ENCODE results near the gene RTN4. TPM values are rescaled to one million over a fixed set of nuclear protein-coding genes. Genes with fewer than 3 reads are reported as not detected.

The RTN4 gene
- total RNA-seq, 2 donors from 2014 or later, result 199 to 280 TPM

DNA sequence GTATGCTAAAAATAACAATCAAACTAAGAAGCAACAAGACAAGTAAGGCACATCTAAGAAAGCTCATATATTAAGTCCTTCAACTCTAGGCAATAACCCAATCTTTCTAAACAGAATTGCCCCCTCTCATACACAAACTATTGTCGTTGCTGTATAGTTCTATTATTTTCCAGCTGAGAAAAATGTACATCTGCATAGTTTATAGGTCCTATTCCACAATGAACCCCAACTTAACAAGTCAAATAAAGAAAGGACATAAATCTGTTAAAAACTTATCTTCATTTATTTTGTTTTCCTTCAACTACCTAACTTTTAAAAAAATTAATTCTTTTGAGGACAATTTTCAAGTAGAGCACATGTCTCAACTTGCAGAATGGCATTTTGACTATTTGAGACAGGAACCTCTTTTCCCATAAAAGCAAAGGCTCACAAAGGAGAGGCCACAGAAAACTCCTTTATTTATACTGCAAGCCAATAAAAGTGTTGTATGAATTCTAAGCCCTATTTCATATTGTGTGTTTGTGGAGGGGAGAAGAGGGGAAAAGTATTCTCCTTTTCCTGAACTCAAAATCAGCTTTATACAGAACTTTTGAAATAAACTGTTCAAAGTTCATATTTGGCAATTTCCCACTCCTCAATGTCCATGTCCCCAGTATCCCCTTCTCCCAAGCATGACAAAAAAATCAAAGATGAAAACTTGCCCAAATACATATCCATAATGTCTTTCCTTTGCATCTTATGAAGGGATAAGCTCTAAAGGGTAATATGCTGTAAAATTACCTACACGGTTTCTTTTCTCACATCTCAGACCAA is 37.4 kb downstream of the RTN4 start:
- Histone ChIP-seq H3K4me3 (no peak overlapping the region), H3K9me3 (no peaks in the 10 kb centered on the region), H3K27ac (peak overlapping the region; percentile 71), H3K4me1 (peaks cover 31% of the 10 kb centered on the region), H3K36me3 (no peaks in the 10 kb centered on the region), H3K9ac (ENCODE audit: low read depth in 2 of 2, low read length in 2 of 2) (peak overlapping the region in 1 of 2 donors; percentile 77), H3K27me3 (no peaks in the 10 kb centered on the region)
- DNase-seq, result no peak
- TF ChIP-seq, protein P1, sequence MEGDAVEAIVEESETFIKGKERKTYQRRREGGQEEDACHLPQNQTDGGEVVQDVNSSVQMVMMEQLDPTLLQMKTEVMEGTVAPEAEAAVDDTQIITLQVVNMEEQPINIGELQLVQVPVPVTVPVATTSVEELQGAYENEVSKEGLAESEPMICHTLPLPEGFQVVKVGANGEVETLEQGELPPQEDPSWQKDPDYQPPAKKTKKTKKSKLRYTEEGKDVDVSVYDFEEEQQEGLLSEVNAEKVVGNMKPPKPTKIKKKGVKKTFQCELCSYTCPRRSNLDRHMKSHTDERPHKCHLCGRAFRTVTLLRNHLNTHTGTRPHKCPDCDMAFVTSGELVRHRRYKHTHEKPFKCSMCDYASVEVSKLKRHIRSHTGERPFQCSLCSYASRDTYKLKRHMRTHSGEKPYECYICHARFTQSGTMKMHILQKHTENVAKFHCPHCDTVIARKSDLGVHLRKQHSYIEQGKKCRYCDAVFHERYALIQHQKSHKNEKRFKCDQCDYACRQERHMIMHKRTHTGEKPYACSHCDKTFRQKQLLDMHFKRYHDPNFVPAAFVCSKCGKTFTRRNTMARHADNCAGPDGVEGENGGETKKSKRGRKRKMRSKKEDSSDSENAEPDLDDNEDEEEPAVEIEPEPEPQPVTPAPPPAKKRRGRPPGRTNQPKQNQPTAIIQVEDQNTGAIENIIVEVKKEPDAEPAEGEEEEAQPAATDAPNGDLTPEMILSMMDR (IDR thresholded peaks at IDR 0.05), result no peak
- intact Hi-C loops (cut with DNase I), result loop anchor here (5.0 kb wide), 1 partner anchor 111 kb away; no protein-coding TSS in a partner anchor

DNA sequence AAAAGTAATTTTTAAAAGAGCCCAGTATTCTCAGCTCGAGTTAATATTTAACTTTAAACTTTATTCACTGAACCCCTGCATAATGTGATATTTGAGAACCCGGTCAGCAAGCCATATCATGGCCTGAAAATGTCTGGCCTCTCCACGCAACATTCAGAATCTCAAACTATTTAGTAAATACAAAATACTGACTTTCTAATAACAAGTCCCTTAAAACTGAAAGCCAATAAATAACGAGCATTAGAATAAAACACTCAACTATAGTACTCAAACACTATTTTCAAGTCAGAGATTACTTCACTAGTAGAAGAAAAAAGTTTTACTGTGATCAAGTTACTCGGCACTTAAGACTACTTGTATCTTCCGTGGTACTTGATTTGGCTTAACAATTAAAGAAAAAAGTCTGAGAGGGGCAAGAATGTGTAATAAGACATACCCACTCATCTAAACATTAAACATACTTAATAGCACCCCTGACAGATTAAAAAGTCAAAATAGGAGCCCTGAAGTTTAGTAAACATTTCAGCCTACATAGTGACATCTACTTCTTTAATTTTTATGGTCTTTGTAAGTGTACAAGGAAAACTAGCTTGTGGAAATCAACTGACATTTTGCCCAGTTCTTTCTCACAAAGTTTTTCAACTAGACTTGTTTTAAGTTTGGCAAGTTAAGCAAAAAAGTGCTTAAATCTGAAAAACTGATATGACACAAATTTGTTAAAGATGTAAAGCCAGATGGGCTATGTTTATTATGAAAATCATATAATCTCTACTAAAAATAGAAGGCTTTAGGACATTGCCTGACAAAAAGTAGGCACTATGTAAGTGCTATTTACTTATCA is 38.2 kb downstream of the RTN4 start:
- Histone ChIP-seq H3K27ac (peak overlapping the region; percentile 71), H3K36me3 (no peaks in the 10 kb centered on the region), H3K9ac (ENCODE audit: low read depth in 2 of 2, low read length in 2 of 2) (peak overlapping the region in 1 of 2 donors; percentile 77), H3K27me3 (no peaks in the 10 kb centered on the region), H3K4me1 (peaks cover 31% of the 10 kb centered on the region), H3K4me3 (no peak overlapping the region), H3K9me3 (no peaks in the 10 kb centered on the region)
- TF ChIP-seq, protein P1 (IDR thresholded peaks at IDR 0.05), result no peak
- intact Hi-C loops (cut with DNase I), result loop anchor here (5.0 kb wide), 1 partner anchor 110 kb away; no protein-coding TSS in a partner anchor
- DNase-seq, result no peak

DNA sequence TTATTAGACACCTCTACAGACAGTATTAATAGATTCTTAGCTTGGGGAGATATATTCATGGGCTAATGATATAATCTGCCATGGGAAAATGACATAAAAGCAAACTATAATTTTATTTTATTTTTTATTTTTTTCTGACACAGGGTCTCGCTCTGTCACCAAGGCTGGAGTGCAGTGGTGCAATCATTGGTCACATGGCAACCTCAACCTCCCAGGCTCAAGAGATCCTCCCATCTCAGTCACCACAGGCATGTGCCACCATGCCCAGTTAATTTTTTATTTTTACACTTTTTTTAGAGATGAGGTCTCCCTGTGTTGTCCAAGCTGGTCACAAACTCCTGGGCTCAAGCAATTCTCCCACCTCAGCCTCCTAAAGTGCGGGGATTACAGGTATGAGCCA is 39.3 kb downstream of the RTN4 start:
- Histone ChIP-seq H3K27me3 (no peaks in the 10 kb centered on the region), H3K4me1 (peaks cover 31% of the 10 kb centered on the region), H3K9ac (ENCODE audit: low read depth in 2 of 2, low read length in 2 of 2) (no peak overlapping the region), H3K36me3 (no peaks in the 10 kb centered on the region), H3K4me3 (no peak overlapping the region), H3K27ac (peak overlapping the region; percentile 71), H3K9me3 (no peaks in the 10 kb centered on the region)
- intact Hi-C loops (cut with DNase I), result loop anchor here (5.0 kb wide), 1 partner anchor 109 kb away; no protein-coding TSS in a partner anchor
- TF ChIP-seq, protein P1 (IDR thresholded peaks at IDR 0.05), result no peak
- no peak for DNase-seq

GRCh38 chr2:55010149-55010591 is 40.1 kb downstream of the RTN4 start:
- peak overlapping the region; percentile 71 for H3K27ac ChIP-seq
- H3K4me3 ChIP-seq, result peak overlapping the region; percentile 30
- H3K4me1 ChIP-seq, result peaks cover 30% of the 10 kb centered on the region
- DNase-seq, result peak; percentile 83
- intact Hi-C loops (cut with DNase I), result loop anchor here (5.0 kb wide), 1 partner anchor 108 kb away; no protein-coding TSS in a partner anchor
- TF ChIP-seq, protein P1 (IDR thresholded peaks at IDR 0.05), result no peak
- H3K36me3 ChIP-seq, result no peaks in the 10 kb centered on the region
- H3K27me3 ChIP-seq, result no peaks in the 10 kb centered on the region
- H3K9me3 ChIP-seq, result no peaks in the 10 kb centered on the region
- H3K9ac ChIP-seq (ENCODE audit: low read depth in 2 of 2, low read length in 2 of 2), result peak overlapping the region in 1 of 2 donors; percentile 75
